Left forelimb (tissue), 1 donor: ENCODE measurements around the gene LRG1.
A peak's percentile ranks its signal among the peaks of the same experiment; 100 is the strongest.

Experiments used
- DNase-seq: peaks from one replicate; pipeline ENCODE4 v3.0.0-alpha.2; 2018; ENCODE audit warnings: low spot score

LRG1 gene

GRCh38 chr19:4493104-4493928 is 46.5 kb downstream of the LRG1 start:
- DNase-seq, result peak; percentile 42

- DNase-seq, result peak; percentile 41
Observed at GRCh38 chr19:4492337-4493103, 47.3 kb downstream of the LRG1 start.

GRCh38 chr19:4491446-4491845 is 48.4 kb downstream of the LRG1 start:
- DNase-seq, result peak; percentile 57

- DNase-seq, result no peak
Observed at GRCh38 chr19:4488496-4488895, 51.3 kb downstream of the LRG1 start.

- DNase-seq, result peak; percentile 55
Observed at GRCh38 chr19:4487572-4487971, 52.3 kb downstream of the LRG1 start.
